ENCODE results near the gene FKBP11.
A peak's percentile ranks its signal among the peaks of the same experiment; 100 is the strongest.

The FKBP11 gene

GRCh38 chr12:48956279-48957140 lies 31.2 kb upstream of the FKBP11 start:
- Histone ChIP-seq H3K4me1 (ENCODE audit: control insufficient read depth in 2 of 2, insufficient read depth in 2 of 2, low read length in 2 of 2) (peaks cover 4 to 15% of the 10 kb centered on the region in 2 donors), H3K4me3 (ENCODE audit: low read length in 2 of 2) (peak overlapping the region; percentile 92 to 98), H3K27ac (ENCODE audit: low read depth in 2 of 2, low read length in 2 of 2) (peak overlapping the region; percentile 83 to 89), H3K27me3 (ENCODE audit: control insufficient read depth in 2 of 2, insufficient read depth in 2 of 2, low read length in 2 of 2) (no peaks in the 10 kb centered on the region), H3K36me3 (ENCODE audit: control insufficient read depth in 2 of 2, insufficient read depth in 2 of 2, low read length in 2 of 2) (peaks cover 12 to 14% of the 10 kb centered on the region in 2 donors), H3K9ac (ENCODE audit: low read depth in 1 of 2, low read length in 2 of 2) (peak overlapping the region; percentile 87), H3K9me3 (ENCODE audit: control insufficient read depth in 2 of 2, low read length in 2 of 2) (no peaks in the 10 kb centered on the region)

- Histone ChIP-seq H3K4me3 (ENCODE audit: low read length in 2 of 2) (no peak overlapping the region), H3K27ac (ENCODE audit: low read depth in 2 of 2, low read length in 2 of 2) (no peak overlapping the region), H3K36me3 (ENCODE audit: control insufficient read depth in 2 of 2, insufficient read depth in 2 of 2, low read length in 2 of 2) (peaks cover 12 to 14% of the 10 kb centered on the region in 2 donors)
Measured at GRCh38 chr12:48954841-48955501, 29.7 kb upstream of the FKBP11 start.

GRCh38 chr12:48954061-48954460 lies 28.8 kb upstream of the FKBP11 start:
- H3K27me3 ChIP-seq (ENCODE audit: control insufficient read depth in 2 of 2, insufficient read depth in 2 of 2, low read length in 2 of 2), result no peaks in the 10 kb centered on the region
- no peak overlapping the region for H3K9ac ChIP-seq (ENCODE audit: low read depth in 1 of 2, low read length in 2 of 2)
- H3K4me1 ChIP-seq (ENCODE audit: control insufficient read depth in 2 of 2, insufficient read depth in 2 of 2, low read length in 2 of 2), result peaks cover 4 to 15% of the 10 kb centered on the region in 2 donors
- no peak overlapping the region for H3K27ac ChIP-seq (ENCODE audit: low read depth in 2 of 2, low read length in 2 of 2)
- no peaks in the 10 kb centered on the region for H3K9me3 ChIP-seq (ENCODE audit: control insufficient read depth in 2 of 2, low read length in 2 of 2)
- no peak overlapping the region for H3K4me3 ChIP-seq (ENCODE audit: low read length in 2 of 2)
- peaks cover 12 to 14% of the 10 kb centered on the region in 2 donors for H3K36me3 ChIP-seq (ENCODE audit: control insufficient read depth in 2 of 2, insufficient read depth in 2 of 2, low read length in 2 of 2)

More at GRCh38 chr12:48954841-48955501, 29.7 kb upstream of the FKBP11 start:
- no peak overlapping the region for H3K9ac ChIP-seq (ENCODE audit: low read depth in 1 of 2, low read length in 2 of 2)
- H3K27me3 ChIP-seq (ENCODE audit: control insufficient read depth in 2 of 2, insufficient read depth in 2 of 2, low read length in 2 of 2), result no peaks in the 10 kb centered on the region
- no peaks in the 10 kb centered on the region for H3K9me3 ChIP-seq (ENCODE audit: control insufficient read depth in 2 of 2, low read length in 2 of 2)
- H3K4me1 ChIP-seq (ENCODE audit: control insufficient read depth in 2 of 2, insufficient read depth in 2 of 2, low read length in 2 of 2), result peaks cover 4 to 15% of the 10 kb centered on the region in 2 donors

- Histone ChIP-seq H3K36me3 (ENCODE audit: control insufficient read depth in 2 of 2, insufficient read depth in 2 of 2, low read length in 2 of 2) (peaks cover 12 to 14% of the 10 kb centered on the region in 2 donors), H3K4me1 (ENCODE audit: control insufficient read depth in 2 of 2, insufficient read depth in 2 of 2, low read length in 2 of 2) (peaks cover 2 to 15% of the 10 kb centered on the region in 2 donors), H3K4me3 (ENCODE audit: low read length in 2 of 2) (no peak overlapping the region), H3K9ac (ENCODE audit: low read depth in 1 of 2, low read length in 2 of 2) (no peak overlapping the region), H3K27me3 (ENCODE audit: control insufficient read depth in 2 of 2, insufficient read depth in 2 of 2, low read length in 2 of 2) (no peaks in the 10 kb centered on the region), H3K27ac (ENCODE audit: low read depth in 2 of 2, low read length in 2 of 2) (no peak overlapping the region), H3K9me3 (ENCODE audit: control insufficient read depth in 2 of 2, low read length in 2 of 2) (no peaks in the 10 kb centered on the region)
Measured at GRCh38 chr12:48952691-48953090, 27.4 kb upstream of the FKBP11 start.

GRCh38 chr12:48947727-48948126 lies 22.4 kb upstream of the FKBP11 start:
- Histone ChIP-seq H3K4me1 (ENCODE audit: control insufficient read depth in 2 of 2, insufficient read depth in 2 of 2, low read length in 2 of 2) (peaks cover 0 to 13% of the 10 kb centered on the region in 2 donors), H3K36me3 (ENCODE audit: control insufficient read depth in 2 of 2, insufficient read depth in 2 of 2, low read length in 2 of 2) (peaks cover 7 to 8% of the 10 kb centered on the region in 2 donors), H3K27ac (ENCODE audit: low read depth in 2 of 2, low read length in 2 of 2) (peak overlapping the region; percentile 68 to 69), H3K9ac (ENCODE audit: low read depth in 1 of 2, low read length in 2 of 2) (no peak overlapping the region), H3K4me3 (ENCODE audit: low read length in 2 of 2) (peak overlapping the region in 1 of 2 donors; percentile 3), H3K9me3 (ENCODE audit: control insufficient read depth in 2 of 2, low read length in 2 of 2) (no peaks in the 10 kb centered on the region), H3K27me3 (ENCODE audit: control insufficient read depth in 2 of 2, insufficient read depth in 2 of 2, low read length in 2 of 2) (no peaks in the 10 kb centered on the region)

GRCh38 chr12:48946943-48947342 lies 21.7 kb upstream of the FKBP11 start:
- no peak overlapping the region for H3K4me3 ChIP-seq (ENCODE audit: low read length in 2 of 2)
- no peaks in the 10 kb centered on the region for H3K9me3 ChIP-seq (ENCODE audit: control insufficient read depth in 2 of 2, low read length in 2 of 2)
- peak overlapping the region in 1 of 2 donors; percentile 32 for H3K27ac ChIP-seq (ENCODE audit: low read depth in 2 of 2, low read length in 2 of 2)

GRCh38 chr12:48946205-48946604 lies 20.9 kb upstream of the FKBP11 start:
- Histone ChIP-seq H3K27ac (ENCODE audit: low read depth in 2 of 2, low read length in 2 of 2) (no peak overlapping the region), H3K9me3 (ENCODE audit: control insufficient read depth in 2 of 2, low read length in 2 of 2) (no peaks in the 10 kb centered on the region), H3K4me1 (ENCODE audit: control insufficient read depth in 2 of 2, insufficient read depth in 2 of 2, low read length in 2 of 2) (peaks cover 0 to 13% of the 10 kb centered on the region in 2 donors), H3K27me3 (ENCODE audit: control insufficient read depth in 2 of 2, insufficient read depth in 2 of 2, low read length in 2 of 2) (no peaks in the 10 kb centered on the region), H3K36me3 (ENCODE audit: control insufficient read depth in 2 of 2, insufficient read depth in 2 of 2, low read length in 2 of 2) (peaks cover under 1 to 6% of the 10 kb centered on the region in 2 donors), H3K9ac (ENCODE audit: low read depth in 1 of 2, low read length in 2 of 2) (no peak overlapping the region), H3K4me3 (ENCODE audit: low read length in 2 of 2) (no peak overlapping the region)

More at GRCh38 chr12:48946943-48947342, 21.7 kb upstream of the FKBP11 start:
- peaks cover under 1 to 2% of the 10 kb centered on the region in 2 donors for H3K36me3 ChIP-seq (ENCODE audit: control insufficient read depth in 2 of 2, insufficient read depth in 2 of 2, low read length in 2 of 2)
- no peak overlapping the region for H3K9ac ChIP-seq (ENCODE audit: low read depth in 1 of 2, low read length in 2 of 2)
- peaks cover 0 to 13% of the 10 kb centered on the region in 2 donors for H3K4me1 ChIP-seq (ENCODE audit: control insufficient read depth in 2 of 2, insufficient read depth in 2 of 2, low read length in 2 of 2)
- H3K27me3 ChIP-seq (ENCODE audit: control insufficient read depth in 2 of 2, insufficient read depth in 2 of 2, low read length in 2 of 2), result no peaks in the 10 kb centered on the region

GRCh38 chr12:48943221-48943620 lies 17.9 kb upstream of the FKBP11 start:
- no peaks in the 10 kb centered on the region for H3K27me3 ChIP-seq (ENCODE audit: control insufficient read depth in 2 of 2, insufficient read depth in 2 of 2, low read length in 2 of 2)
- peaks cover 0 to 11% of the 10 kb centered on the region in 2 donors for H3K4me1 ChIP-seq (ENCODE audit: control insufficient read depth in 2 of 2, insufficient read depth in 2 of 2, low read length in 2 of 2)
- H3K27ac ChIP-seq (ENCODE audit: low read depth in 2 of 2, low read length in 2 of 2), result no peak overlapping the region
- H3K9me3 ChIP-seq (ENCODE audit: control insufficient read depth in 2 of 2, low read length in 2 of 2), result no peaks in the 10 kb centered on the region
- peaks cover 25 to 35% of the 10 kb centered on the region in 2 donors for H3K36me3 ChIP-seq (ENCODE audit: control insufficient read depth in 2 of 2, insufficient read depth in 2 of 2, low read length in 2 of 2)
- H3K9ac ChIP-seq (ENCODE audit: low read depth in 1 of 2, low read length in 2 of 2), result no peak overlapping the region
- no peak overlapping the region for H3K4me3 ChIP-seq (ENCODE audit: low read length in 2 of 2)

- H3K36me3 ChIP-seq (ENCODE audit: control insufficient read depth in 2 of 2, insufficient read depth in 2 of 2, low read length in 2 of 2), result peaks cover 49 to 58% of the 10 kb centered on the region in 2 donors
- no peaks in the 10 kb centered on the region for H3K27me3 ChIP-seq (ENCODE audit: control insufficient read depth in 2 of 2, insufficient read depth in 2 of 2, low read length in 2 of 2)
- no peak overlapping the region for H3K27ac ChIP-seq (ENCODE audit: low read depth in 2 of 2, low read length in 2 of 2)
Measured at GRCh38 chr12:48940181-48940580, 14.9 kb upstream of the FKBP11 start.

GRCh38 chr12:48938805-48939204 lies 13.5 kb upstream of the FKBP11 start:
- H3K4me3 ChIP-seq (ENCODE audit: low read length in 2 of 2), result no peak overlapping the region
- H3K27ac ChIP-seq (ENCODE audit: low read depth in 2 of 2, low read length in 2 of 2), result no peak overlapping the region
- no peaks in the 10 kb centered on the region for H3K27me3 ChIP-seq (ENCODE audit: control insufficient read depth in 2 of 2, insufficient read depth in 2 of 2, low read length in 2 of 2)
- H3K9ac ChIP-seq (ENCODE audit: low read depth in 1 of 2, low read length in 2 of 2), result no peak overlapping the region
- H3K4me1 ChIP-seq (ENCODE audit: control insufficient read depth in 2 of 2, insufficient read depth in 2 of 2, low read length in 2 of 2), result no peaks in the 10 kb centered on the region
- no peaks in the 10 kb centered on the region for H3K9me3 ChIP-seq (ENCODE audit: control insufficient read depth in 2 of 2, low read length in 2 of 2)
- H3K36me3 ChIP-seq (ENCODE audit: control insufficient read depth in 2 of 2, insufficient read depth in 2 of 2, low read length in 2 of 2), result peaks cover 51 to 63% of the 10 kb centered on the region in 2 donors

More at GRCh38 chr12:48940181-48940580, 14.9 kb upstream of the FKBP11 start:
- H3K4me1 ChIP-seq (ENCODE audit: control insufficient read depth in 2 of 2, insufficient read depth in 2 of 2, low read length in 2 of 2), result no peaks in the 10 kb centered on the region
- no peaks in the 10 kb centered on the region for H3K9me3 ChIP-seq (ENCODE audit: control insufficient read depth in 2 of 2, low read length in 2 of 2)
- no peak overlapping the region for H3K4me3 ChIP-seq (ENCODE audit: low read length in 2 of 2)
- H3K9ac ChIP-seq (ENCODE audit: low read depth in 1 of 2, low read length in 2 of 2), result no peak overlapping the region

Data from mucosa of rectum (tissue), 2 donors.